GM12878 (cell line): ENCODE data around the gene HAND2. TPM values are rescaled to one million over a fixed set of nuclear protein-coding genes. Genes with fewer than 3 reads are reported as not detected.

ENCODE experiments used
- ATAC-seq: fragments of 200-7000 bp; cut with Tn5 transposase; 3 replicates; pipeline ENCODE4 v1.9.1; 2020; ENCODE audit warnings: mild to moderate bottlenecking, moderate library complexity
- BruUV-seq: library from RNA; stranded (reverse); fragments of 400-500 nt; replicated peaks from 2 replicates; lab custom pipeline; 2021; lab: Mats Ljungman, UMichigan
- CTCF ChIA-PET: fragments of 300-600 bp; sonication (Branson Sonifier 250); formaldehyde crosslinking; extraction: SDS; loops from one replicate; lab custom pipeline; 2021; ENCODE audit warnings: inconsistent platforms; lab: Yijun Ruan, JAX
- POLR2A ChIA-PET: fragments of 350-600 bp; formaldehyde crosslinking; extraction: SDS; loops from one replicate; lab custom pipeline; 2021; ENCODE audit warnings: inconsistent platforms; lab: Charles Lee
- RAD21 ChIA-PET: fragments of 300-600 bp; sonication (Branson Sonifier 250); formaldehyde crosslinking; loops from one replicate; lab custom pipeline; 2023; ENCODE audit warnings: antibody characterized with exemption; ENCODE audit not compliant: unreplicated experiment; lab: Charles Lee
- SMC1A ChIA-PET: fragments of 300-600 bp; sonication (Branson Sonifier 250); formaldehyde crosslinking; loops from one replicate; lab custom pipeline; 2023; ENCODE audit not compliant: unreplicated experiment, uncharacterized antibody; lab: Charles Lee
- DNase-seq: peaks from one replicate; pipeline ENCODE4 v3.0.0-alpha.2; 2011; ENCODE audit warnings: low read depth, low spot score
- FAIRE-seq: peaks from 3 replicates; lab custom pipeline; 2011; peaks lifted over from hg19 to GRCh38; lab: Jason Lieb, UNC
- H2AFZ ChIP-seq: 2 replicates; pipeline ENCODE4 v1.6.0; 2011; ENCODE audit warnings: low read depth, low read length, control low read depth; ENCODE audit not compliant: control insufficient read depth
- H3K27ac ChIP-seq: 2 replicates; pipeline ENCODE4 v1.5.1; 2011; ENCODE audit warnings: control low read depth; ENCODE audit not compliant: control insufficient read depth, insufficient read depth
- H3K27me3 ChIP-seq, 2 experiments: replicated peaks in 1 of 2; 2 replicates each; pipeline versions ENCODE4 v1.6.0 to v1.6.1; 2011; ENCODE audit warnings: low read length in 1 of 2; ENCODE audit not compliant: control insufficient read depth in 2 of 2, insufficient read depth in 2 of 2
- H3K36me3 ChIP-seq, 2 experiments: 2 replicates each; pipeline ENCODE4 v1.5.1; 2011; ENCODE audit warnings: low read length in 1 of 2; ENCODE audit not compliant: control insufficient read depth in 2 of 2, insufficient read depth in 2 of 2
- H3K4me1 ChIP-seq: 2 replicates; pipeline ENCODE4 v1.6.1; 2011; ENCODE audit warnings: mild to moderate bottlenecking, low read length, moderate library complexity, mixed read lengths; ENCODE audit not compliant: control insufficient read depth, insufficient read depth
- H3K4me2 ChIP-seq: 2 replicates; pipeline ENCODE4 v1.6.0; 2011; ENCODE audit warnings: control low read depth; ENCODE audit not compliant: control insufficient read depth, insufficient read depth
- H3K4me3 ChIP-seq: fragments of 200-600 bp; sonication (generic); 2 replicates; pipeline ENCODE4 v1.5.1; 2016
- H3K79me2 ChIP-seq: 2 replicates; pipeline ENCODE4 v1.6.0; 2011; ENCODE audit warnings: low read length; ENCODE audit not compliant: control insufficient read depth, insufficient read depth
- H3K9ac ChIP-seq: 2 replicates; pipeline ENCODE4 v1.8.0; 2011; ENCODE audit warnings: low read length, control low read depth, mixed read lengths; ENCODE audit not compliant: control insufficient read depth, insufficient read depth
- H3K9me3 ChIP-seq: replicated peaks from 3 replicates; pipeline ENCODE4 v1.5.1; 2011; ENCODE audit warnings: mild to moderate bottlenecking, low read length; ENCODE audit not compliant: control insufficient read depth, insufficient read depth
- H4K20me1 ChIP-seq: 2 replicates; pipeline ENCODE4 v1.6.0; 2011; ENCODE audit not compliant: control insufficient read depth, insufficient read depth
- CEBPZ ChIP-seq: fragments of 150-350 bp; IDR thresholded peaks from 2 replicates; pipeline ENCODE4 v1.6.1; 2016; ENCODE audit warnings: low read depth, low read length
- CHD1 ChIP-seq: IDR thresholded peaks from 2 replicates; pipeline ENCODE4 v1.6.1; 2012; ENCODE audit warnings: low read depth, low read length, improper control_type of control experiment
- E2F8 ChIP-seq: fragments of 450-650 bp; IDR thresholded peaks from 2 replicates; pipeline ENCODE4 v1.6.1; 2018; ENCODE audit warnings: mild to moderate bottlenecking, low read depth, moderate library complexity; ENCODE audit not compliant: partially characterized antibody
- FOXM1 ChIP-seq: IDR thresholded peaks from 2 replicates; pipeline ENCODE4 v1.6.1; 2012; ENCODE audit warnings: low read depth, mild to moderate bottlenecking, inconsistent platforms, low read length, moderate library complexity
- HDAC6 ChIP-seq: fragments of 200-600 bp; sonication (generic); IDR thresholded peaks from one replicate; pipeline ENCODE4 v1.8.0; 2017; ENCODE audit warnings: antibody characterized with exemption; ENCODE audit not compliant: unreplicated experiment
- NBN ChIP-seq: fragments of 450-650 bp; IDR thresholded peaks from 2 replicates; pipeline ENCODE4 v1.6.1; 2016
- NFYB ChIP-seq: IDR thresholded peaks from 2 replicates; pipeline ENCODE4 v1.6.1; 2011; ENCODE audit warnings: low read depth, mild to moderate bottlenecking, low read length, improper control_type of control experiment, moderate library complexity; ENCODE audit not compliant: insufficient read depth
- RB1 ChIP-seq: fragments of 450-650 bp; formaldehyde crosslinking; IDR thresholded peaks from 2 replicates; pipeline ENCODE4 v1.6.1; 2017; ENCODE audit warnings: mild to moderate bottlenecking, borderline replicate concordance
- TAF1 ChIP-seq: IDR thresholded peaks from 2 replicates; pipeline ENCODE4 v1.6.1; 2011; ENCODE audit warnings: mild to moderate bottlenecking, low read depth, low read length, borderline replicate concordance
- WGBS: methylation state at CpG from one replicate; pipeline ENCODE4 v1.1.6; 2016; ENCODE audit warnings: low lambda C conversion rate; ENCODE audit not compliant: insufficient replicate concordance, insufficient coverage; ENCODE audit errors: missing lambda C conversion rate; 5-methylcytosine and 5-hydroxymethylcytosine counted together
- in situ Hi-C: fragments of 300-500 bp; cut with MboI; formaldehyde crosslinking; loops from 9 replicates; pipeline ENCODE4 v1.14.3; 2018; ENCODE audit warnings: mixed read lengths
- intact Hi-C: fragments of 100-400 bp; cut with micrococcal nuclease; formaldehyde crosslinking; loops from one replicate; pipeline ENCODE4 v1.14.2; 2022; ENCODE audit not compliant: unreplicated experiment
- polyA plus RNA-seq, 11 experiments: library from polyadenylated mRNA; depleted of rRNA in 4 of 11; unstranded in 6 of 11; stranded (reverse) in 5 of 11; fragments of >200 nt; fragmentation: Nextera tagmentation in 4 of 11; fragmentation: Illumina TruSeq in 1 of 11; extraction: Ambion mirVana in 4 of 11; extraction: Trizol in 1 of 11; gene quantifications; 1 replicate in 1 of 11; 2 replicates in 10 of 11; pipeline versions ENCODE4 v1.2.1 to v1.2.3, GENCODE V29; 2011 to 2016; ENCODE audit warnings: inconsistent platforms in 2 of 11, missing spikeins in 2 of 11, low read depth in 1 of 11
- total RNA-seq, 4 experiments: library from RNA; depleted of rRNA in 3 of 4; stranded (reverse); fragments of >200 nt in 3 of 4; fragmentation: Illumina TruSeq in 1 of 4; extraction: Trizol in 1 of 4; gene quantifications; 2 replicates each; pipeline versions ENCODE4 v1.2.1 to v1.2.3, GENCODE V29; 2013 to 2021

HAND2 gene
- total and polyA plus RNA-seq, 10 of the 15 experiments (the other 5 are each of a cell fraction or from before 2014, with no cell fraction given): 0.09 TPM; not detected in 9

- Histone ChIP-seq H4K20me1 (no peaks in the 10 kb centered on the region), H3K27ac (no peak overlapping the region)
- TF ChIP-seq HDAC6: peak; percentile 89
- no peak for TF ChIP-seq NBN
- no peak for TF ChIP-seq FOXM1
- TF ChIP-seq, all 136 proteins: peak for 1
- intact Hi-C loops (no loop called here), in situ Hi-C loops (loop anchor here (25.0 kb wide), 1 partner anchor 795 kb away; no protein-coding TSS in a partner anchor)
- no peaks in the 10 kb centered on the region for H3K79me2 ChIP-seq
- H3K36me3 ChIP-seq: no peaks in the 10 kb centered on the region
- H3K27me3 ChIP-seq: peaks cover 8 to 30% of the 10 kb centered on the region in 2 experiments
- no peak overlapping the region for H2AFZ ChIP-seq
- DNase-seq (no peak), FAIRE-seq (no peak), ATAC-seq (no peak)
- H3K9ac ChIP-seq: no peak overlapping the region
- 32% methylated on average over 48 of the region's 48 CpGs for WGBS
- H3K4me3 ChIP-seq: no peak overlapping the region
- CTCF ChIA-PET: no interaction called here
- H3K4me1 ChIP-seq: no peaks in the 10 kb centered on the region
- POLR2A ChIA-PET: no interaction called here
- no peak overlapping the region for H3K4me2 ChIP-seq
- SMC1A ChIA-PET: no interaction called here
- BruUV-seq: no TSS peak
- no peaks in the 10 kb centered on the region for H3K9me3 ChIP-seq
- RAD21 ChIA-PET: no interaction called here
Measured at GRCh38 chr4:173516621-173517524, 13.2 kb downstream of the HAND2 start.

- Histone ChIP-seq H3K4me2 (no peak overlapping the region), H3K4me1 (no peaks in the 10 kb centered on the region), H3K36me3 (no peaks in the 10 kb centered on the region), H3K27ac (no peak overlapping the region), H3K9me3 (no peaks in the 10 kb centered on the region), H3K4me3 (no peak overlapping the region), H3K9ac (no peak overlapping the region), H4K20me1 (no peaks in the 10 kb centered on the region), H3K27me3 (peaks cover 10 to 24% of the 10 kb centered on the region in 2 experiments), H3K79me2 (no peaks in the 10 kb centered on the region), H2AFZ (no peak overlapping the region)
- ATAC-seq (no peak), FAIRE-seq (no peak), DNase-seq (no peak)
- in situ Hi-C loops (loop anchor here (25.0 kb wide), 1 partner anchor 797 kb away; no protein-coding TSS in a partner anchor), intact Hi-C loops (no loop called here)
- CTCF ChIA-PET: no interaction called here
- RAD21 ChIA-PET: no interaction called here
- 35% methylated on average over 4 of the region's 4 CpGs for WGBS
- no TSS peak for BruUV-seq
- TF ChIP-seq TAF1: no peak
- no peak for TF ChIP-seq RB1
- no peak for TF ChIP-seq CHD1
- TF ChIP-seq E2F8: no peak
- no peak for TF ChIP-seq NFYB
- TF ChIP-seq CEBPZ: no peak
- POLR2A ChIA-PET: no interaction called here
- SMC1A ChIA-PET: no interaction called here
Measured at GRCh38 chr4:173515458-173515857, 14.6 kb downstream of the HAND2 start.
